GM19395 (cell line): ENCODE measurements around the gene CERS4.
A peak's percentile ranks its signal among the peaks of the same experiment; 100 is the strongest.
"Not testable (repeated sequence)": the region's sequence is repeated elsewhere in the genome, so short reads cannot be mapped to it uniquely, and the experiment has no call there.

Source experiments
- ATAC-seq: cut with Tn5 transposase; IDR thresholded peaks from one replicate; pipeline ENCODE4 v1.9.1; 2021; ENCODE audit warnings: mild to moderate bottlenecking, moderate library complexity; ENCODE audit not compliant: unreplicated experiment

Gene CERS4, protein sequence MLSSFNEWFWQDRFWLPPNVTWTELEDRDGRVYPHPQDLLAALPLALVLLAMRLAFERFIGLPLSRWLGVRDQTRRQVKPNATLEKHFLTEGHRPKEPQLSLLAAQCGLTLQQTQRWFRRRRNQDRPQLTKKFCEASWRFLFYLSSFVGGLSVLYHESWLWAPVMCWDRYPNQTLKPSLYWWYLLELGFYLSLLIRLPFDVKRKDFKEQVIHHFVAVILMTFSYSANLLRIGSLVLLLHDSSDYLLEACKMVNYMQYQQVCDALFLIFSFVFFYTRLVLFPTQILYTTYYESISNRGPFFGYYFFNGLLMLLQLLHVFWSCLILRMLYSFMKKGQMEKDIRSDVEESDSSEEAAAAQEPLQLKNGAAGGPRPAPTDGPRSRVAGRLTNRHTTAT

DNA sequence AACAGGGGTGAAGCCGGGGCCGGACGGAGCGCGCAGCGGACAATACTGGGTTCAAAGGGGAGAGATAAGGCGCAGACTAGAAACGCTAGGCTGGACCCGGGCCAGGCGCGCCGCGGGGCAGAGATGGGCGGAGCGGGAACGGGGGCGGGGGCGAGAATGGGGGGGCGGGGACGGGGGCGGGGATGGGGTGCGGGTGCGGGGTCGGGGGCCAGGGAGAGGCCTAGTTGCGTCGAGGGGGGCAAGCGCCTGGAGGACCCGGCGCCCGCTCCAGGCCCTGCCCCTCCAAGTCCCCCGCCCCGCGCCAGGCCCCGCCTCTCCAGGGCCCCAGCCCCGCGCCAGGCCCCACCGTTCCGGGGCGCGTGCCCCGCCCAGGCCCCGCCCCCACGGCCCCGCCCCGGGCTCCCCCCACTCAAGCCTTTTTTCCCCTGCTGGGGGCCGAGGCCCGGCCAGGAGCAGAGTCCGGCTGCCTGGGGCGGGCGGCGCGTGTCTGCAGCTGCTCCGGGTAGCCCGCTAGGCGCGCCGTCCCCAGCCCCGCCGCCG is at the start of gene CERS4:
TSS of gene CERS4 (plus strand) at position 449 of the 540 bp plus-strand sequence. CDS start 41,707 bp downstream, outside the sequence.
- ATAC-seq, result peak; percentile 42

DNA sequence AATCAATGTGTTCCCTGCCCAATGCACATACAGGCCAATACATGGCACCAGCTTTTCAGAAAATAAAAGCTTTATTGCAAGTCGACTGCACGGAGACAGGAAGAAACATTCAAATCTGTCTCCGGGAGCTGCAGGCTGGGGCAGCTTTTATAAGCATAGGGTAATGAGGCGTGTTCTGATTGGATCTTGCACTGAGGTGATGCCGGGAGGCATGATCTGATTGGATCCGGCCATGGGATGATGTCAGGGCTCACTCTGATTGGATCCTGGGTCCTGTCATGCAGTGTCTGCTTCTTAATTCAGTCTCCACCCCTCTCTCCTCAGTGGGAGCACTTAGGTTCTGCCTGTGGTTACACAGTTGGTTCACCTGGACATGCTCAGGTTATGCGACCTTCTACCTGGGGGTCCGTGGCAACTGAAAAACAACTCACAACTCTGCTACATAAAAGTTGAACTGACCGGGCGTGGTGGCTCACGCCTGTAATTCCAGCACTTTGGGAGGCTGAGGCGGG is 48.0 kb upstream of the CERS4 start:
- ATAC-seq, result no peak

DNA sequence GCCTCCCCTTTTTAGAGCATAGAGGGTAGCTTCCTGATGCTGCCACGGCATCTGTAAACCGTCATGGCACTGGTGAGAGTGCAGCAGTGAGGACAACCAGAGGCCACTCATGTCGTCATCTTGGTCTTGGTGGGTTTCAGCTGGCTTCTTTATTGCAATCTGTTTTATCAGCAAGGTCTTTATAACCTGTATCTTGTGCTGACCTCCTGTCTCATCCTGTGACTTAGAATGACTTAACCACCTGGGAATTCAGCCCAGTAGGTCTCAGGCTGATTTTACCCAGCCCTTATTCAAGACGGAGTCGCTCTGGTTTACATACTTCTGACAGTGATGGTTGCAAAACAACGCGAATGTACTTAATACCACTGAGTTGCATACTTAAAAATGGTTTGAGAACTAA is 45.4 kb upstream of the CERS4 start:
- ATAC-seq, result no peak

DNA sequence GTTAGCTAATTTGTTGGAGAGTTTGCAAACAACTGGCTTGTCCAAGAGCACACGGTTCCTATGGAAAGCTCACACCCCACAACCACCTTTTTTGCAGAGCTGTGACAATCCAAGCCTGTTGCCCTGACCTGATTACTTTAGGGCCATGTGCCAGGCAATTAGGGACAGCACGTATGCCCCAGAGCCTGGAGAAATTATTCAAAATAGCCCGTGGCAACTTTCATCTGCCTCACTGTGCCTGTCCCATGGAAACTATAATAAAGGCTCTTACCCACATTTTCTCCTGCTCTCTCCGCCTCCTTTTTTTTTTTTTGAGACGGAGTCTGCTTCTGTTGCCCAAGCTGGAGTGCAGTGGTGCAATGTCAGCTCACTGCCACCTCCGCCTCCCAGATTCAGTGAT is 41.2 kb upstream of the CERS4 start:
- ATAC-seq, result no peak

DNA sequence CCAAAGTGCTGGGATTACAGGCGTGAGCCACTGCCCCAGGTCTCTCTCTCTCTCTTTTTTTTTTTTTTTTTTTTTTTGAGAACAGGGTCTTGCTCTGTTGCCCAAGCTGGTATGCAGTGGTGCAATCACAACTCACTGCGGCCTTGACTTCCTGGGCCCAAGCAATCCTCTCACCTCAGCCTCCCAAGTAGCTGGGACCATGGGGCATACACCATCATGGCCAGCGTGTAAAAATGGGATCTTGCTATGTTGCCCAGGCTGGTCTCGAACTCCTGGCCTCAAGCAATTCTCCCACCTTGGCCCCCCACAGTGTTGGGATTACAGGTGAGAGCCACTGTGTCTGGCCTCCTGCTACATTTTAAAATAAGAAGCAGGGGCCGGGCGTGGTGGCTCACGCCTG is 40.6 kb upstream of the CERS4 start:
- no peak for ATAC-seq

DNA sequence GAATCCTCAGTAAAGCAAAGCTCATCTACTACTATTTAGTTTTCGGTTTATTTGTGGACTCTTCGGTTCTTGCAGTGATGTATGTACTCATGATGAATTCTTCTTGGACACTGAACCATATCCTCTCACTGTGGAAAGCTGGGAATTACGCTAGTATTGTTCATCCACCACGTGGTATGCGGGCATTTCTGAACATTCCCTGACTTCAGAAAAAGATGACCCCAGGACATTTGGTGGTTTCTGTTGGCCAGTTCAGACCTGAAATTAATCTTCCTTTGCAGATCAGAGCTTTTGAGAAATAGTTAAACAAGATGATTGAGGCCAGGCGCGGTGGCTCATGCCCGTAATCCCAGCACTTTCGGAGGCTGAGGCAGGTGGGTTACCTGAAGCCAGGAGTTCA is 34.5 kb upstream of the CERS4 start:
- no peak for ATAC-seq

DNA sequence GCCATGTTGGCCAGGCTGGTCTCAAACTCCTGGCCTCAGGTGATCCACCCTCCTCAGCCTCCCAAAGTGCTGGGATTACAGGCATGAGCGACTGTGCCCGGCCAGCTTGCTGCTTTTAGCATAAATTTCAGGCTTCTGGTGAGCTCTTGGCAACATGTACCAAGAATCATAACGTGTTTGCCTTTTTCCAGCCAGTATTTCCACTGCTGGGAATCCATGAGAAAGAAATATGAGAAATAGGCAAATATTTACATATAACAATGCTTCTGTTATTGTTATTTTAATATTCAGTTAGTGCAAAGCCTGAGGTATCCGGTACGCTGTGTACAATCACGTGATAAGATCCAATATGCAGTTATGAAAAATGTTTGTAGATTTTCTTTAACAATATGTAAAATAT is 29.2 kb upstream of the CERS4 start:
- no peak for ATAC-seq

DNA sequence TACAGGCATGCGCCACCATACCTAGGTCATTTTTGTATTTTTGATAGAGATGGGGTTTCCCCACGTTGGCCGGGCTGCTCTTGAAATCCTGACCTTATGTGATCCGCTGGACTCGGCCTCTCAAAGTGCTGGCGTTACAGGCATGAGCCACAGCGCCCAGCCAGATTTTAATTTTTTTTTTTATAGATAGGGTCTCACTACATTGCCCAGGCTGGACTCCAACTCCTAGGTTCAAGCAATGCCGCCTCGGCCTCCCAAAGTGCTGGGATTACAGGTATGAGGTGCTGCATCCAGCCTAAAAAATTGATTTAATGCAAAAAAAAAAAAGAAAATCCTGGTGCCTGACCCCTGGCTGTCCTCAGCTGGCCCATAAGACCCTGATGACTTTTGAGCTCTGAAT is 24.9 kb upstream of the CERS4 start:
- no peak for ATAC-seq

DNA sequence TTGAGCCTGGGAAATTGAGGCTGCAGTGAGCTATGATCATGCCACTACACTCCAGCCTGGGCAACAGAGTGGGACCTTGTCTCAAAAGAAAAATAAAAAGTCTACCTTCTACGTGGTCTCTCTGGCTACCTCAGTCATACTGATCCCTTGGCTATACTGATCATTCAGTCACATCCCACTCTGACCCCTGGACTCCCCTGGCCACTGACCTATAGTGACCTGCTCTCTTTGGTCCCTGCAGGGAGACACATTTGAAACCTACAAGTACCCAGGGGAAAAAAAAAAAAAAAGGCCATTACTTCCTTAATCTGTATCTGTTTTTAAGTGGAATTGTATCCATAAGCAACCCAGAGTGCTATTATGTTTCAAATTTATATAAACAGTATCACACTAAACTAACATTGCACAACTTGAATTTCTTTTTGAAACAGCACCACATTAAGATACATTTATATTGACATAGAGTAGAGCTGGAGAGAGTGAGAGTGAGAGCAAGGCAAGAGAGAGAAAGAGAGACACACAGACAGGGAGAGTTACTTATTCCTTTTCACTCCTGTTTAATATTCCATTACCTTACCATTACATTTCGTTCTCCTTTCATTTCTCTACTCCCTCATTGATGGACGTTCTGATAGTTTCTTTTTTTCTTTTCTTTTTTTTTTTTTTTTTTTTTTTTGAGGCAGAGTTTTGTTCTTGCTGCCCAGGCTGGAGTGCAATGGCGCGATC is 23.7 kb upstream of the CERS4 start:
- no peak for ATAC-seq

DNA sequence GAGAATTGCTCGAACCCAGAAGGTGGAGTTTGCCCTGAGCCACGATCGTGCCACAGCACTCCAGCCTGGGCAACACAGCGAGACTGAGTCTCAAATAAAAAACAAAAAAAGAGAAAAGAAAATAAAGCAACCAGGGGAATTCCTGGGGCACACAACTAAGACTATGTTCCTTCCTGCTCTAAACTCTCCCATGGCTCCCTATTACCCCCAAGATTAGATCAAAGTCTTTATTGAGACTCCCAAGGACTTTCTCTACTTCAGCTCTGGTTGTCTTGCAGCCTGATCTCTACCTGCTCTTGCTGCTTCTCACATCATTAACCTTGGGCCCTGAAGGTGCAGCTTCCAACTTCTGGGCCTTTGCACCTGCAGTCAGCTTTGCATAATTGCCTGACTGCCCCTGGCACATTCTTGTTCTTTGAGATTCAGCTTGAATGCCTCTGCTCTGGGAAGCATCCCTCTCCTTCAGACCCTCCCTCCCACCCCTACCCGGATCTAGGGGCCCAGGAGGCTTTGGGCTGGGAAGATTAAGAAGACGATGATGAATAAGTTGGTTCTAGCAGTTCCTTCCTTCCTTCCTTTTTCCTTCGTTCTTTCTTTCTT is 16.8 kb upstream of the CERS4 start:
- ATAC-seq, result no peak

DNA sequence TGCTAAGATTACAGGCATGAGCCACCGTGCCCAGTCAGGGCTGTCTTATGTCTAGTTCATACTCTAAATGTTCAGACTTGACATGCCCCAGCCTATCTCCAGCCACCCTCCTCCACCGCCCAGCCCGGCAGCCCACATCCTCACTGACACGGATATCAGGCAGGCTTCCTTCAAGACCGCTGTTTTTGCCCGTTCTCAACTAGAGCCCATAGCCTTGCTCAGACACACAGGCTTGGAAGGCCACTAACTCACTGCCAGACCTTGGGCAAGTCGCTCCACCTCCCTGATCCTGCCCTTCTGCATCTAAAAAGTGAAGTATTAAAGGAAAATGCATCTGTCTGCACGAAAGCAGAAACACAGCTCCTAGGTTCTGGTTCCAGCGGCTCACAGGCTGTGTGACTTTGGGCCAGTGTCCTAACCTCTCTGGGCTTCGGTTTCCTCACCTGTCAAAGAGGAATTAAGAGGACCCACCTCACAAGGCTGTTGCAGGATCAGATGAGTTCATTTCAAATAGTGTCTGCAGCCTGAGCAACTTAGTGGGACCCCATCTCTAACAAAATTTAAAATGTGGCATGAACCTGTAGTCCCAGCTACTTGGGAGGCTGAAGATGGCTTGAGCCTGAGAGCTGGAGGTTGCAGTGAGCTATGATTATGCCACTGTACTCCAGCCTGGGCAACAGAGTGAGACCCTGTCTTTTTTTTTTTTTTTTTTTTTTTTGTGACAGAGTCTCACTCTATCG is 14.5 kb upstream of the CERS4 start:
- ATAC-seq, result no peak

DNA sequence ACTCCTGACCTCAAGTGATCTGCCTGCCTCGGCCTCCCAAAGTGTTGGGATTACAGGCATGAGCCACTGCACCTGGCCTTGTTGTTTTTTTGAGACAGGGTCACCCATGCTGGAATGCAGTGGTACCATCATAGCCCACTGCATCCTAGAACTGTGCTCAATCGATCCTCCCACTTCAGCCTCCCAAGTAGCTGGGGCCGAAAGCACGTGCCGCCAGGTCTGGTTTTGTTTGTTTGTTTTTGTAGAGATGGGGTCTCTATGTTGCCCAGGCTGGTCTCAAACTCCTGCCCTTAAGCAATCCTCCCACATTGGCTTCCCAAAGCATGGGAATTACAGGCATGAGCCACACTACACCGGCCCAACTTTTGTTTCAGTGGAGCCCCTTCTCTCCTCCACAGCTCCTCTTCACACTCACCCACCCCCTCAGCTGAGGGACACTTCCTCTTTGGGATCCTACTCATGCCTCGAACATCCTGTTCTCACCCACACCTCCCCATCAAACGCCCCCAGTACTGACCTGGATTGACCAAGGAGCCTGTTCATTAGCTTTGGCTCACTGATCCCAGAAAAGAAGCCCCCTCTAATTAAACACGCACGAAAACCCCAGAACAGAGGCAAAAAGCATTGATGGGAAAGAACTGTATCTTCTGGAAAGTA is 12.8 kb upstream of the CERS4 start:
- ATAC-seq, result no peak

DNA sequence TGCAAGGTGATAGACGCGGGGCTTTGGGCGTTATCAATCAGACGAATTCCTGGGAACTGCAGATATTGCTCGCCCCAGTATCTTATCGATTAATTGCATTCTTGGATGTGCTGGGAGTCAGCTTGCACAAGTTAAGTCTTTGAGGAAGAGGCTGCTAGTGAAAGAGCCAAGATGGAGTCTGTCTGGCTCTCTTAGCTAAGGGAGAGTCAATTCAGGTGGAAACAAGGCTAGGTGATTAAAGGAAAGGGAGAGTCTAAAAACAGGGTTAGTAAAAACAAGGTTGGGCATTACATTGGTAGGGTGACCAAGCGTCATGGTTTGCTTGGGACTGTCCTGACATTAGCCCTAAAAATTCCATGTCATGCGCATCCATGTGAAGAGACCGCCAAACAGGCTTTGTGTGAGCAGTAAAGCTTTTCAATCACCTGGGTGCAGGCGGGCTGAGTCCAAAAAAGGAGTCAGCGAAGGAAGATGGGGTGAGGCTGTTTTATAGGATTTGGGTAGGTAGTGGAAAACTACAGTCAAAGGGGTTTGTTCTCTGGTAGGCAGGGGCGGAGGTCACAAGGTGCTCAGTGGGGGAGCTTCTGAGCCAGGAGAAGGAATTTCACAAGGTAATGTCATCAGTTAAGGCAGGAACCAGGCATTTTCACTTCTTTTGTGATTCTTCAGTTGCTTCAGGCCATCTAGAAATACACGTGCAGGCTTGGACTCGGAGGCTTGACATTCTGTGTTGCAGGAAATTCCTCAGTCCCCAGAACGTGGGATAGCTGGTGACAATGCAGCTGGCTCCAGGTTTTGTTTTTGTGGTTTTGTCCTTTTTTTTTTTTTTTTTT is 5.7 kb upstream of the CERS4 start:
- not testable (repeated sequence) for ATAC-seq

DNA sequence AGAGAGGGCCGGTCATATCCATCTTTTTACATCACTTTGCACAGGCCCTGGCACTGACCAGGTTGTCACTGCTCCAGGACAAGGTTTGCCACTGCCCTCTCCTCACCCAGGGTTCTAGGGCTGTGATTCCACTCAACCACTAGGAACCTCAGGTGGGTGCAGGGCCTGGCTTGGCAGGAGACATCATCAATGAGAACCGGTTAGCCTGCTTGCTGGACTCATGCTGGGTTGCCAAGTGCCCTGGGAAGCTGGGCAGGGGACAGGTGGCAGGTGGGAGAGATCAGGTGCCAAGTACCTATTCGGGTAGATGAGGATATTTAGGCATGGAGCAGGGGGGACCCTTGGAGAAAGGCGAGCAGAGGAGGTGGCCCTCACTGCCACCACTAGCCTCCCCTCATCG is 4.2 kb upstream of the CERS4 start:
- ATAC-seq, result no peak

DNA sequence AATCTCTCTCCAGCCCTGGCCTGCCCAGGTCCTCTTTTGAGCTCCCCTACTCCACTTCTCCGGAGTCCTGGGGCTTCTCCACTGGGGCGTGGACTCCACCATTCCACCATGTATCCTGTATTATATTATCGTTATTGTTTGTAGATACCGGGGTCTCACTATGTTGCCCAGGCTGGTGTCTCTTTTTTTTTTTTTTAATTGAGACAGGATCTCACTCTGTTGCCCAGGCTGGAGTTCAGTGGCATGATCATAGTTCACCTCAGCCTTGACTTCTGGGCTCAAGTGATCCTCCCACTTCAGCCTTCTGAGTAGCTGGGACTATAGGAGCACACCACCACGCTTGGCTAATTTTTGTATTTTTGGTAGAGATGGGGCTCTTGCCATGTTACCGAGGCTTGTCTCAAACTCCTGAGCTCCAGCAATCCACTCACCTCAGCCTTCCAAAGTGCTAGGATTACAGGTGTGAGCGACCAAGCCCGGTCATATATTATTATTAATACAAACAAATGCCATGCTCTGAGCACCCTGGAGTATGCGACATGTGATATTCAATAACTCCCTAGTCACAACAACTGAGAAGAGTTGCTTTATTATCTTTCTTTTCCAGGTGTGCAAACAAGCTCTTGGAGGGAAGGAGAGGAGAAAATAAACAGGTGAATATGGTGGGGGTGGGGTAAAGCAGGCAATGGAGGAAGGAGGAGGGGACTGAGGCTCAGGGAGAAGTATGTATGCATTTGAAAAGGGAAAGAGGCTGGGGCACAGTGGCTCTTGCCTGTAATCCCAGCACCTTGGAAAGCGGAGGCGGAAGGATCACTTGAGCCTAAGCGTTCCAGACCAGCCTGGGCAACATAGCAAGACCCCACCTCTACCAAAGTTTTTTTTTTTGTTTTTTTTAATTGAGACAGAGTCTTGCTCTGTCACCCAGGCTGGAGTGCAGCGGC is 2.8 kb upstream of the CERS4 start:
- ATAC-seq, result no peak

DNA sequence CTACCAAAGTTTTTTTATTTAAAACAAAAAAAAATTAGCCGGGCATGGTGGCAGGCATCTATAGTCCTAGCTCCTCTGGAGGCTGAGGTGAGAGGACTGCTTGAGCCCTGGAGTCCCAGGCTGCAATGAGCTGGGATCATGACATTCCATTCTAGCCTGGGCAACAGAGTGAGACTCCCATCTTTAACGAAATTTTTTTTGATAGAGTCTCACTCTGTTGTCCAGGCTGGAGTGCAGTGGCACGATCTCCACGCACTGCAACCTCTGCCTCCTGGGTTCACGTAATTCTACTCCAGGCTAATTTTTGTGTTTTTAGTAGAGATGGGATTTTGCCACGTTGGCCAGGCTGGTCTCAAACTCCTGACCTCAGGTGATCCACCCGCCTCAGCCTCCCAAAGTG is 1.8 kb upstream of the CERS4 start:
- ATAC-seq, result not testable (repeated sequence)

DNA sequence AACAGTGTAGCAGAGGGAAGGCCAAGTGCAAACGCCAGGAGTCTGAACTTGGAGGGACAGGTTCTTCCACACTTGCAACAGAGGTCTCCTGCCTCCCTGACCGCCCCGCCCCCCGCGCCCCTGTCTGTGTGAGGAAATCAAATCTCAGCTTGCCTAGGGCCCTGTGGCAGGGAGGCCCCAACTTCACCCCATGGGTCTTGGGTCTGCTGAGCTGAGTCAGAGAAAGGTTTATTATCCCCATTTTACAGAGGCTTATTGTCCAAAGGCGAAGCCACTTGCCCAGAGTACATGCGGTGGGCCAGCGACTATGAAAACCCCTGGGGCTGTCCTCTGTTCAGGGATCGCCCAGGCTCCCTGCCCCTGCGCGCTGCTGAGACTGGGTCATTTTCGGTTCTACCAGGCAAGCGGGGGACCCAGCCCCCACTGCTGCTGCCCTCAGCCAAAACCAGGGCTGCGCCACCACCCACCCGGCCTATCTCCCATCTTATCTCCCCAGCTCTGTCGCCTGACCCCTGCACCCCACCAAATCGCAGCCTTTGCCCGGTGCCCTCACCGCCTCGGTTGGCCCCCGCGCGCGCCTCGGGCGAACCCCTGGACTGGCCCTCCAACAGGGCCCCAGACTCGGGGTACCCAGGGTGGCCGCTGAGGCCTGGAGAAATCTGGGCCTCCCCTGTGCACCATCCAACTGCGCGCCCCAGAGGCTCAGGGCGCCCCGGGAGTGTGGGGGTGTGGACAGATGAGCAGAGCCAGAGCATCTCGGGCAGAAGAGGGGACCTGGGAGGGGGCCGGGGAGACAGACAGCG is 850 bp upstream of the CERS4 start:
- peak; percentile 25 for ATAC-seq
